HG03565 (cell line): Measurements from ENCODE around the gene KCNC2.

Experiments
- ATAC-seq: cut with Tn5 transposase; IDR thresholded peaks from one replicate; pipeline ENCODE4 v1.9.1; 2021; ENCODE audit warnings: mild to moderate bottlenecking, moderate library complexity; ENCODE audit not compliant: unreplicated experiment

KCNC2 gene

DNA sequence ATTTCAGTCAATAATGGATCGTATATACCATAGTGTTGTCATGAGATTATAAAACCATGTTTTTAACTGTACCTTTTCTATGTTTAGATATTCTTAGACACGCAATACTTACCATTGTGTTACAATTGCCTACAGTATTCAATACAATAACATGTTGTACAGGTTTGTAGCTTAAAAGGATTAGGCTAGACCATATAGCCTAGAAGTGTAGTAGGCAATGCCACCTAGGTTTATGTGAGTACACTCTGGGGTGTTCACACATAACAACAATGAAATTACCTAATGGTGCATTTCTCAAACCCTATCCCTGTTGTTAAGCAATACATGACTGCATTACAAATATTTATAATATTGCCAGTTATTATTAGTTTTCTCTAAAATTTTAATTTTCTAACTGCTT lies 144.2 kb downstream of the KCNC2 start:
- ATAC-seq = no peak

GRCh38 chr12:75062691-75063090 lies 146.9 kb downstream of the KCNC2 start:
- ATAC-seq = no peak

DNA sequence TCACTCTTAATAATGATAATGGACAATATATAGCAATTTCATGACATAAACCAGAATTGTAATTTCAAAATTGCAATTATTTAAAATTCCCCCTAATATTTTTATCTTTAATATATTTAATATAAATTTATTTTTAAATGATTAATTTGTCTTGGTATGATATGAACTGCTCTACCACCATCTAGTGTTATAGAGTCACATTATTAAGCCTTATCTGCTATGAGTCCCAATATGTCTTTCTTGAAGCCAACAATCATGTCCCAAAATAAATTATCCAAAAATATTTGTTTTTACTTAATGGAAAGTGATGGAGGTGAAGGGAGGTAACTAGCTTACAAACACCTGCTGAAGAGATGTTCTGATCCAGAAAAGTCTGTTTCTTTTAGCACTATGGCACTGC lies 151.4 kb downstream of the KCNC2 start:
- no peak for ATAC-seq

GRCh38 chr12:75048767-75049166 lies 160.9 kb downstream of the KCNC2 start:
- no peak for ATAC-seq

- no peak for ATAC-seq
Measured at GRCh38 chr12:75047885-75048525, 161.6 kb downstream of the KCNC2 start.

- ATAC-seq = no peak
Measured at GRCh38 chr12:75042125-75042524, 167.5 kb downstream of the KCNC2 start.

DNA sequence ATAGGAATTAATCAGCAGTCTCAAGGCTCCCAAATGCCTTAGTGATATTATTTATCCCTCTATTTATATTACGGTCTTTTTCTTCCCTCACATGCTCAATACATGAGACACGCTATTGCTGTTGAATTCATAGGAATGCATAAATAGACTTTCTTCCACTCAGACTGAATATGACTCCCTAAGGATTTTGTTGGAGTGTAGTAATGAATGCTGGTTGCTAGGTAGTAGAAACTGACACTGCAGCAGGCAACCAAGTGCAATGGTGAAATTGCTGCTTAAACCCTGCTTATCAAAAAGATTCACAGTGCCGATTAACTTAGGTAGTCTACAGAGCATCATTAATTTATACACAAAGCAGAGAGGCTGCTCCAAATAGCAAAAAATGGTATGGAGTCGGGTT lies 168.2 kb downstream of the KCNC2 start:
- ATAC-seq = no peak

DNA sequence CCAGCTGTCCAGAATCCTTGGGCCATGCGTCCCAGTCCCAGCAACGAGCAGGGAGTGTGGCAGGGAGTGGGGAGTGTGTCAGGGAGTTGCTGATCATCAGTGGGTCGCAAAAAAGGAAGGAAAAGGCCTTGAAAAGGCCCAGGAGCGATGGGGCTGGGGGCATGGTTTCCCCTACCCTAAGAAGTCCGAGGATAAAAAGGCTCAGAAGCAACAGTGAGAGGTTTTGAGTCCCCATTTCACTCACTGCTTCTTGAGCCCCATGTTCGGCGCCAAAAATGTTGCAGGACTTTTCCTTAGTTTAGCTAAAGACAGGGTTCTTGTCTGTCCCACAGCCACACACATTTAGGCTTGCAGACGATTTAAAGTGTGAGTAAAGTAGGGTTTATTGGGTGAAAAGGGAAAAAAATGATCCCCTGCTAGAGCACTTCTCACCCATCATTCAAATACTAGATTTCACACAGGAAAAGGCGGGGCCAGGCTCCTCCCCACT lies 189.5 kb downstream of the KCNC2 start:
- ATAC-seq = no peak

- no peak for ATAC-seq
Measured at GRCh38 chr12:75011120-75011519, 198.5 kb downstream of the KCNC2 start.

GRCh38 chr12:75007133-75007532 lies 202.5 kb downstream of the KCNC2 start:
- no peak for ATAC-seq

DNA sequence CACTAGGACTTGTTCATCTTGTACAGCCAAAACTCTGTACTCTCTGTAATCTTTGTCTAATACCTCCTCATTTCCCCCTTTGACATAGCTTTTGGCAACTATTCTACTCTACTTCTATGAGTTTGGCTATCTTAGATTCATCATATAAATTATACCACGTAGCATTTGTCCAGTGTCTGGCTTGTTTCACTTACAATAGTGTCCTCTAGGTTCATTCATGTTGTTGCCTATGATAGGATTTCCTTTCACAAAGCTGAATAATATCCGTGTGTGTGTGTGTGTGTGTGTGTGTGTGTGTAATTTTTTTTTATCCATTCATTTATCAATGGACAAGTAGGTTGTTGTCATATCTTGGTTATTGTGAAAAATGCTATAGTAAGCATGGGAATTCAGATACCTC lies 209.5 kb downstream of the KCNC2 start:
- no peak for ATAC-seq

- no peak for ATAC-seq
Measured at GRCh38 chr12:74999474-74999873, 210.2 kb downstream of the KCNC2 start.
